ENCODE results near the gene MITF. TPM values are rescaled to one million over a fixed set of nuclear protein-coding genes. Genes with fewer than 3 reads are reported as not detected.

Gene MITF
- polyA plus RNA-seq, 1 donor from 2014 or later = not detected

GRCh38 chr3:69999140-70000027 lies 260.1 kb downstream of the MITF start, which contains the start of gene SAMMSON:
TSS of gene SAMMSON (plus strand) at chr3:69999733.
- no peak within 1 kb of the TSS for H3K4me3 ChIP-seq (ENCODE audit: low read length)
- H3K79me2 ChIP-seq (replicated peaks; ENCODE audit: insufficient read depth, low read length) = no peaks in the 10 kb centered on the region
- no peak within 1 kb of the TSS for H3K27ac ChIP-seq (ENCODE audit: low read length)
- no peaks in the 10 kb centered on the region for H3K9me3 ChIP-seq (ENCODE audit: low read length)
- H3F3A ChIP-seq (ENCODE audit: insufficient read depth, low read length, poor library complexity, severe bottlenecking) = no peaks in the 10 kb centered on the region
- no peaks in the 10 kb centered on the region for H3K27me3 ChIP-seq (ENCODE audit: insufficient read depth, low read depth, low read length)
- no peaks in the 10 kb centered on the region for H4K20me1 ChIP-seq (ENCODE audit: insufficient read depth)
- no peak within 1 kb of the TSS for H3K4me2 ChIP-seq (ENCODE audit: low read length)
- H3K9me2 ChIP-seq (ENCODE audit: insufficient read depth, low read length) = no peaks in the 10 kb centered on the region
- no peak within 1 kb of the TSS for H2AFZ ChIP-seq (ENCODE audit: low read depth, low read length)
- TF ChIP-seq RAD21 (conservative IDR thresholded peaks at IDR 0.05) (no peak), SMC3 (conservative IDR thresholded peaks at IDR 0.05; ENCODE audit: poor library complexity) (no peak), MXI1 (conservative IDR thresholded peaks at IDR 0.05; ENCODE audit: poor library complexity, severe bottlenecking) (no peak), REST (IDR thresholded peaks at IDR 0.05; ENCODE audit: borderline replicate concordance) (no peak), EZH2 (IDR thresholded peaks at IDR 0.05; ENCODE audit: borderline replicate concordance, insufficient read depth, low read length, poor library complexity, severe bottlenecking) (no peak), EP300 (conservative IDR thresholded peaks at IDR 0.05; ENCODE audit: poor library complexity, severe bottlenecking) (no peak), POLR2AphosphoS5 (IDR thresholded peaks at IDR 0.05) (no peak), CTCF (IDR thresholded peaks at IDR 0.05; ENCODE audit: poor library complexity, severe bottlenecking) (no peak), TAF1 (IDR thresholded peaks at IDR 0.05; ENCODE audit: low read depth) (no peak)
- no peaks in the 10 kb centered on the region for H3K36me3 ChIP-seq (ENCODE audit: insufficient read depth, low read length)
- no peak within 1 kb of the TSS for H3K9ac ChIP-seq (ENCODE audit: low read length)

DNA sequence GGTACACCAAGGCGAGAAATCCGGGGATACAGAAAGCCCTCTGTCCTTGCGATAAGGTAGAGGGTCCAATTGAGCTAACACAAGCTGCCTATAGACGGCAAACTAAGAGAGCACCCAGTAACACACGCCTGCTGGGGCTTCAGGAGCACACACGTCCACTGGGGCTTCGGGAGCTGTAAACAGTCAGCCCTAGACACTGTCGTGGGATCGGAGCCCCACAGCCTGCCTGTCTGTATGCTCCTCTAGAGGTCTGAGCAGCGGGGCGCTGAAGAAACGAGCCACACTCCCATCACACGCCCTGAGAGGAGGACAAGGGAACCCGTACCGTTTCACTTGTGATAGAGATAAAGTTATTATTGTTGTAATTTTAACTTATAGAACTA lies 260.8 kb downstream of the MITF start:
- Histone ChIP-seq H2AFZ (ENCODE audit: low read depth, low read length) (no peak overlapping the region), H3K27ac (ENCODE audit: low read length) (no peak overlapping the region), H3K36me3 (ENCODE audit: insufficient read depth, low read length) (no peaks in the 10 kb centered on the region), H3K79me2 (replicated peaks; ENCODE audit: insufficient read depth, low read length) (no peaks in the 10 kb centered on the region), H3K4me2 (ENCODE audit: low read length) (no peak overlapping the region), H3K27me3 (ENCODE audit: insufficient read depth, low read depth, low read length) (no peaks in the 10 kb centered on the region), H4K20me1 (ENCODE audit: insufficient read depth) (no peaks in the 10 kb centered on the region), H3F3A (ENCODE audit: insufficient read depth, low read length, poor library complexity, severe bottlenecking) (no peaks in the 10 kb centered on the region), H3K9me2 (ENCODE audit: insufficient read depth, low read length) (no peaks in the 10 kb centered on the region), H3K4me3 (ENCODE audit: low read length) (no peak overlapping the region), H3K9ac (ENCODE audit: low read length) (no peak overlapping the region), H3K9me3 (ENCODE audit: low read length) (no peaks in the 10 kb centered on the region)
- TF ChIP-seq EP300 (conservative IDR thresholded peaks at IDR 0.05; ENCODE audit: poor library complexity, severe bottlenecking) (no peak), EZH2 (IDR thresholded peaks at IDR 0.05; ENCODE audit: borderline replicate concordance, insufficient read depth, low read length, poor library complexity, severe bottlenecking) (no peak), CTCF (IDR thresholded peaks at IDR 0.05; ENCODE audit: poor library complexity, severe bottlenecking) (no peak), RAD21 (conservative IDR thresholded peaks at IDR 0.05) (no peak), TAF1 (IDR thresholded peaks at IDR 0.05; ENCODE audit: low read depth) (no peak), MXI1 (conservative IDR thresholded peaks at IDR 0.05; ENCODE audit: poor library complexity, severe bottlenecking) (no peak), POLR2AphosphoS5 (IDR thresholded peaks at IDR 0.05) (no peak), REST (IDR thresholded peaks at IDR 0.05; ENCODE audit: borderline replicate concordance) (no peak), SMC3 (conservative IDR thresholded peaks at IDR 0.05; ENCODE audit: poor library complexity) (no peak)
